DOHH2 (cell line): ENCODE data around the gene TOP2A.

Experiments used
- CTCF ChIP-seq: fragments of 200-600 bp; sonication (generic); IDR thresholded peaks from one replicate; pipeline ENCODE4 v1.5.1; 2014; ENCODE audit warnings: antibody characterized with exemption, mild to moderate bottlenecking, low read depth, low read length; ENCODE audit not compliant: poor library complexity, severe bottlenecking
- EZH2phosphoT487 ChIP-seq: fragments of 200-600 bp; sonication (generic); IDR thresholded peaks from 2 replicates; pipeline ENCODE4 v1.6.1; 2017; ENCODE audit warnings: borderline replicate concordance, mild to moderate bottlenecking, antibody characterized with exemption, low read length, moderate library complexity, mixed read lengths

- no peak for TF ChIP-seq CTCF
- TF ChIP-seq EZH2phosphoT487, result no peak
Observed at GRCh38 chr17:40352779-40353394, 64.8 kb downstream of the TOP2A start.
